CD14-positive monocyte (primary cell): ENCODE measurements around the gene TBC1D10A. TPM values are rescaled to one million over a fixed set of nuclear protein-coding genes. Genes with fewer than 3 reads are reported as not detected.

ENCODE experiments used
- DNase-seq, 3 donors: peaks; one replicate each; pipeline ENCODE4 v3.0.0-alpha.2; 2011 to 2022
- H2AFZ ChIP-seq: 2 replicates; pipeline ENCODE4 v1.6.0; 2012; ENCODE audit warnings: mild to moderate bottlenecking, low read depth, low read length, inconsistent platforms; ENCODE audit not compliant: insufficient read depth, poor library complexity, severe bottlenecking
- H3K27ac ChIP-seq, 2 donors: 1 replicate in 1 of 2; 2 replicates in 1 of 2; pipeline ENCODE4 v1.5.1; 2012 to 2013; ENCODE audit warnings: low read length in 2 of 2, control low read depth in 1 of 2, inconsistent platforms in 1 of 2, low read depth in 1 of 2, mild to moderate bottlenecking in 1 of 2
- H3K27me3 ChIP-seq, 2 donors: one replicate each; pipeline versions ENCODE4 v1.6.0 to v1.6.1; 2011 to 2013; ENCODE audit warnings: low read length in 2 of 2; ENCODE audit not compliant: control insufficient read depth in 2 of 2, insufficient read depth in 2 of 2
- H3K36me3 ChIP-seq, 2 donors: replicated peaks in 1 of 2; 1 replicate in 1 of 2; 2 replicates in 1 of 2; pipeline versions ENCODE4 v1.5.1 to v1.6.1; 2012 to 2013; ENCODE audit warnings: low read length in 2 of 2, control low read depth in 1 of 2, inconsistent platforms in 1 of 2, mild to moderate bottlenecking in 1 of 2; ENCODE audit not compliant: insufficient read depth in 2 of 2, control insufficient read depth in 1 of 2
- H3K4me1 ChIP-seq, 2 donors: 1 replicate in 1 of 2; 2 replicates in 1 of 2; pipeline versions ENCODE4 v1.5.1 to v1.6.1; 2012 to 2013; ENCODE audit warnings: low read length in 2 of 2, control low read depth in 1 of 2, inconsistent platforms in 1 of 2, mild to moderate bottlenecking in 1 of 2, moderate library complexity in 1 of 2; ENCODE audit not compliant: insufficient read depth in 2 of 2, control insufficient read depth in 1 of 2
- H3K4me2 ChIP-seq: replicated peaks from 2 replicates; pipeline ENCODE3; 2012; ENCODE audit warnings: low read length, moderate library complexity, mild to moderate bottlenecking; ENCODE audit not compliant: poor library complexity, severe bottlenecking; ENCODE audit errors: extremely low read depth
- H3K4me3 ChIP-seq, 3 experiments: fragments of 200-600 bp in 1 of 3; sonication (generic) in 1 of 3; replicated peaks in 1 of 3; 1 replicate in 2 of 3; 2 replicates in 1 of 3; pipeline ENCODE4 v1.5.1; 2011 to 2013; ENCODE audit warnings: low read length in 3 of 3, mild to moderate bottlenecking in 3 of 3, control low read depth in 2 of 3, low read depth in 2 of 3, inconsistent platforms in 1 of 3, moderate library complexity in 1 of 3
- H3K79me2 ChIP-seq: 2 replicates; pipeline ENCODE4 v1.6.0; 2012; ENCODE audit warnings: mild to moderate bottlenecking, control low read depth, inconsistent platforms, low read length, moderate library complexity; ENCODE audit not compliant: insufficient read depth
- H3K9ac ChIP-seq: 2 replicates; pipeline ENCODE4 v1.6.0; 2017; ENCODE audit warnings: low read length, mild to moderate bottlenecking; ENCODE audit not compliant: insufficient read depth, poor library complexity, severe bottlenecking
- H3K9me3 ChIP-seq, 2 donors: replicated peaks in 1 of 2; 1 replicate in 1 of 2; 2 replicates in 1 of 2; pipeline versions ENCODE4 v1.5.1 to v1.6.1; 2012 to 2013; ENCODE audit warnings: low read length in 2 of 2, control low read depth in 1 of 2; ENCODE audit not compliant: control insufficient read depth in 1 of 2, insufficient read depth in 1 of 2
- H4K20me1 ChIP-seq: 2 replicates; pipeline ENCODE4 v1.6.0; 2012; ENCODE audit warnings: mild to moderate bottlenecking, low read length, control low read depth, moderate library complexity; ENCODE audit not compliant: insufficient read depth
- H3K27ac Mint-ChIP-seq, 7 donors: one replicate each; pipeline ENCODE4 v1.8.0; 2020; ENCODE audit warnings: mild to moderate bottlenecking in 7 of 7, mixed read lengths in 7 of 7, moderate library complexity in 6 of 7, inconsistent platforms in 2 of 7
- H3K27me3 Mint-ChIP-seq, 3 donors: one replicate each; pipeline ENCODE4 v1.8.0; 2021 to 2022; ENCODE audit warnings: low read depth in 3 of 3, mild to moderate bottlenecking in 3 of 3, mixed read lengths in 3 of 3, moderate library complexity in 3 of 3, inconsistent platforms in 1 of 3
- H3K36me3 Mint-ChIP-seq, 2 donors: one replicate each; pipeline ENCODE4 v1.8.0; 2020; ENCODE audit warnings: mixed read lengths in 2 of 2, inconsistent platforms in 1 of 2, mild to moderate bottlenecking in 1 of 2
- H3K4me1 Mint-ChIP-seq: one replicate; pipeline ENCODE4 v1.8.0; 2020; ENCODE audit warnings: mild to moderate bottlenecking, mixed read lengths
- H3K4me3 Mint-ChIP-seq, 2 donors: one replicate each; pipeline ENCODE4 v1.8.0; 2020; ENCODE audit warnings: mild to moderate bottlenecking in 2 of 2, mixed read lengths in 2 of 2, moderate library complexity in 1 of 2
- H3K9me3 Mint-ChIP-seq, 7 donors: one replicate each; pipeline ENCODE4 v1.8.0; 2020 to 2022; ENCODE audit warnings: mixed read lengths in 7 of 7, mild to moderate bottlenecking in 6 of 7, moderate library complexity in 6 of 7, inconsistent platforms in 2 of 7
- WGBS: methylation state at CpG from one replicate; pipeline ENCODE4 v1.1.5; 2013; ENCODE audit warnings: missing lambda C conversion rate; ENCODE audit not compliant: insufficient coverage; 5-methylcytosine and 5-hydroxymethylcytosine counted together
- intact Hi-C, 2 donors: fragments of 100-400 bp; cut with micrococcal nuclease; formaldehyde crosslinking; loops; one replicate each; pipeline versions ENCODE4 v1.15.0 to v1.15.1; 2023
- polyA plus RNA-seq, 3 donors: library from polyadenylated mRNA; depleted of rRNA in 1 of 3; unstranded in 2 of 3; stranded (reverse) in 1 of 3; fragments of 300-500 nt in 2 of 3; fragments of >200 nt in 1 of 3; fragmentation: Illumina TruSeq in 2 of 3; gene quantifications; 1 replicate in 2 of 3; 2 replicates in 1 of 3; pipeline ENCODE4 v1.2.3, GENCODE V29; 2012 to 2021
- TF ChIP-seq, protein P1 (sequence below): fragments of 200-600 bp; IDR thresholded peaks from one replicate; pipeline ENCODE4 v1.8.0; 2022; ENCODE audit warnings: antibody characterized with exemption, mild to moderate bottlenecking

The TBC1D10A gene
- polyA plus RNA-seq, 3 donors, result 13.4 to 38.3 (median 21.8) TPM

DNA sequence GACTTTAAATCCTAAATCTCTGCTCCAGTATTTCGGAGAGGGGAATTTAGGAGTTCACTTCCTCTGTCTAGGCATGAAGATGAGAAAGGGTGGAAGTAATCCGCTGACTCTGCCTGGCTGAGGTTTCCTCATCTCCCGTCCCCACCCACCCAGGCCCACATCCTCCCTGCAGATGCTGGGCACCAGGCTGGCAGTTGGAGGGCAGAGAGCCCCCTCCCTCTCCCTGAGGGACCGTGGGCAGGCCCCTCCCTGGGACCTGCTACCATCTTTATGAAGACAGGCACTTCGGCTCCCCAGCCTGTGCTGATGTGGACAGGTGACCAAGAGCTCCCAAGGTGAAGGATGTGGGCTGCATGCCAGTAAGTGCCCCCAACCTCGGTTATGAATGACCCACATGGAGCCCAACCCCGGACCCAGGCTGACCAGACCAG, 44.1 kb downstream of the TBC1D10A start:
- peaks cover 55 to 70% of the 10 kb centered on the region in 2 donors for H3K4me1 ChIP-seq
- 0% methylated on average over 1 of the region's 7 CpGs for WGBS
- TF ChIP-seq, protein P1, sequence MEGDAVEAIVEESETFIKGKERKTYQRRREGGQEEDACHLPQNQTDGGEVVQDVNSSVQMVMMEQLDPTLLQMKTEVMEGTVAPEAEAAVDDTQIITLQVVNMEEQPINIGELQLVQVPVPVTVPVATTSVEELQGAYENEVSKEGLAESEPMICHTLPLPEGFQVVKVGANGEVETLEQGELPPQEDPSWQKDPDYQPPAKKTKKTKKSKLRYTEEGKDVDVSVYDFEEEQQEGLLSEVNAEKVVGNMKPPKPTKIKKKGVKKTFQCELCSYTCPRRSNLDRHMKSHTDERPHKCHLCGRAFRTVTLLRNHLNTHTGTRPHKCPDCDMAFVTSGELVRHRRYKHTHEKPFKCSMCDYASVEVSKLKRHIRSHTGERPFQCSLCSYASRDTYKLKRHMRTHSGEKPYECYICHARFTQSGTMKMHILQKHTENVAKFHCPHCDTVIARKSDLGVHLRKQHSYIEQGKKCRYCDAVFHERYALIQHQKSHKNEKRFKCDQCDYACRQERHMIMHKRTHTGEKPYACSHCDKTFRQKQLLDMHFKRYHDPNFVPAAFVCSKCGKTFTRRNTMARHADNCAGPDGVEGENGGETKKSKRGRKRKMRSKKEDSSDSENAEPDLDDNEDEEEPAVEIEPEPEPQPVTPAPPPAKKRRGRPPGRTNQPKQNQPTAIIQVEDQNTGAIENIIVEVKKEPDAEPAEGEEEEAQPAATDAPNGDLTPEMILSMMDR, result no peak
- DNase-seq, result peak; percentile 77 to 84 (median 81)
- H3K4me3 Mint-ChIP-seq, result peak overlapping the region; percentile 42 to 52
- peak overlapping the region in 1 of 2 donors; percentile 17 for H3K27ac ChIP-seq
- H3K36me3 ChIP-seq, result no peaks in the 10 kb centered on the region
- no peaks in the 10 kb centered on the region for H4K20me1 ChIP-seq
- H3K27me3 ChIP-seq, result no peaks in the 10 kb centered on the region
- no peaks in the 10 kb centered on the region for H3K79me2 ChIP-seq
- no peak overlapping the region for H3K9ac ChIP-seq
- peaks cover 73% of the 10 kb centered on the region for H3K4me1 Mint-ChIP-seq
- peak overlapping the region; percentile 26 for H3K4me2 ChIP-seq
- intact Hi-C loops, result loop anchor here in 1 of 2 donors (10.0 kb wide), 1 partner anchor 178 kb away; no protein-coding TSS in a partner anchor
- H3K9me3 ChIP-seq, result no peaks in the 10 kb centered on the region
- no peak overlapping the region for H2AFZ ChIP-seq
- H3K4me3 ChIP-seq, result peak overlapping the region in 1 of 3 experiments; percentile 31
- peaks cover 6 to 9% (median 6%) of the 10 kb centered on the region in 3 donors for H3K27me3 Mint-ChIP-seq
- H3K36me3 Mint-ChIP-seq, result peaks cover 4 to 18% of the 10 kb centered on the region in 2 donors
- H3K27ac Mint-ChIP-seq, result peak overlapping the region; percentile 50 to 84 (median 79)
- peaks cover 0 to 2% (median 0%) of the 10 kb centered on the region in 7 donors for H3K9me3 Mint-ChIP-seq

DNA sequence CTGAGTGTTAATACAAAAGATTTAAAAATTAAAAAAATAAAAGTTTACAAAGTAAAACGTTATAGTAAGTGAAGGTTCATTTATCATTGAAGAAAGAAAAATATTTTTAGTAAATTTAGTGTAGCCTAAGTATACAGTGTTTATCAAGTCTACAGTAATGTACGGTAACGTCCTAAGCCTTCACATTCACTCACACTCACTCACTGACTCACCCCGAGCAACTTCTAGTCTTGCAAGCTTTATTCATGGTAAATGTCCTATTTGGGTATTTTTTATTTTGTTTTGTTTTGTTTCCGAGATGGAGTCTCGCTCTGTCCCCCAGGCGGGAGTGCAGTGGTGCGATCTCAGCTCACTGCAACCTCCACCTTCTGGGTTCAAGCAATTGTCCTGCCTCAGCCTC, 46.2 kb downstream of the TBC1D10A start:
- peaks cover 73 to 80% of the 10 kb centered on the region in 2 donors for H3K4me1 ChIP-seq
- no peak overlapping the region for H2AFZ ChIP-seq
- no peaks in the 10 kb centered on the region for H3K36me3 ChIP-seq
- H3K9me3 Mint-ChIP-seq, result peaks cover 0 to 2% (median 0%) of the 10 kb centered on the region in 7 donors
- no peaks in the 10 kb centered on the region for H4K20me1 ChIP-seq
- peaks cover 10 to 16% (median 15%) of the 10 kb centered on the region in 3 donors for H3K27me3 Mint-ChIP-seq
- TF ChIP-seq, protein P1, result no peak
- no peak overlapping the region for H3K27ac ChIP-seq
- H3K79me2 ChIP-seq, result no peaks in the 10 kb centered on the region
- 100% methylated on average over 4 of the region's 8 CpGs for WGBS
- no peak overlapping the region for H3K4me3 ChIP-seq
- H3K4me2 ChIP-seq, result no peak overlapping the region
- H3K9me3 ChIP-seq, result no peaks in the 10 kb centered on the region
- H3K27me3 ChIP-seq, result peaks cover 0 to 7% of the 10 kb centered on the region in 2 donors
- peak overlapping the region in 3 of 7 donors; percentile 48 to 69 (median 63) for H3K27ac Mint-ChIP-seq
- H3K4me1 Mint-ChIP-seq, result peaks cover 85% of the 10 kb centered on the region
- peaks cover 7 to 25% of the 10 kb centered on the region in 2 donors for H3K36me3 Mint-ChIP-seq
- peak in 1 of 3 donors; percentile 54 for DNase-seq
- no peak overlapping the region for H3K4me3 Mint-ChIP-seq
- intact Hi-C loops, result loop anchor here in 1 of 2 donors (10.0 kb wide), 1 partner anchor 176 kb away; no protein-coding TSS in a partner anchor
- H3K9ac ChIP-seq, result no peak overlapping the region
